HG02798 (cell line): Measurements from ENCODE around the gene SEPHS1.
"Not testable (repeated sequence)": the region's sequence is repeated elsewhere in the genome, so short reads cannot be mapped to it uniquely, and the experiment has no call there.

Experiments
- ATAC-seq: cut with Tn5 transposase; IDR thresholded peaks from one replicate; pipeline ENCODE4 v1.9.1; 2021; ENCODE audit warnings: mild to moderate bottlenecking; ENCODE audit not compliant: unreplicated experiment, poor library complexity

SEPHS1 gene

GRCh38 chr10:13348216-13349017 is at the start of gene SEPHS1:
Gene SEPHS1 (minus strand): TSS chr10:13348293. CDS start chr10:13344950, 3,343 bp downstream.
- ATAC-seq = peak; percentile 68

GRCh38 chr10:13397052-13397451 is 49.0 kb upstream of the SEPHS1 start:
- no peak for ATAC-seq

GRCh38 chr10:13396369-13396768 is 48.3 kb upstream of the SEPHS1 start:
- no peak for ATAC-seq

- no peak for ATAC-seq
Measured at GRCh38 chr10:13395540-13395939, 47.4 kb upstream of the SEPHS1 start.

GRCh38 chr10:13393640-13394039 is 45.5 kb upstream of the SEPHS1 start:
- no peak for ATAC-seq

- ATAC-seq = no peak
Measured at GRCh38 chr10:13392701-13393100, 44.6 kb upstream of the SEPHS1 start.

GRCh38 chr10:13390604-13391522 is 42.8 kb upstream of the SEPHS1 start:
- no peak for ATAC-seq

- no peak for ATAC-seq
Measured at GRCh38 chr10:13388478-13389230, 40.6 kb upstream of the SEPHS1 start.

- ATAC-seq = no peak
Measured at GRCh38 chr10:13386021-13386420, 37.9 kb upstream of the SEPHS1 start.

- no peak for ATAC-seq
Measured at GRCh38 chr10:13383399-13383761, 35.3 kb upstream of the SEPHS1 start.

GRCh38 chr10:13382703-13383398 is 34.8 kb upstream of the SEPHS1 start:
- ATAC-seq = no peak

- not testable (repeated sequence) for ATAC-seq
Measured at GRCh38 chr10:13379061-13379460, 31.0 kb upstream of the SEPHS1 start.

GRCh38 chr10:13376746-13377145 is 28.7 kb upstream of the SEPHS1 start:
- ATAC-seq = no peak

- ATAC-seq = no peak
Measured at GRCh38 chr10:13376297-13376696, 28.2 kb upstream of the SEPHS1 start.

- ATAC-seq = no peak
Measured at GRCh38 chr10:13375791-13376190, 27.7 kb upstream of the SEPHS1 start.

GRCh38 chr10:13373644-13374043 is 25.6 kb upstream of the SEPHS1 start:
- no peak for ATAC-seq

- ATAC-seq = no peak
Measured at GRCh38 chr10:13372524-13372923, 24.4 kb upstream of the SEPHS1 start.

GRCh38 chr10:13371897-13372470 is 23.9 kb upstream of the SEPHS1 start:
- ATAC-seq = peak; percentile 88

- ATAC-seq = no peak
Measured at GRCh38 chr10:13366891-13367290, 18.8 kb upstream of the SEPHS1 start.

- ATAC-seq = no peak
Measured at GRCh38 chr10:13365831-13366230, 17.7 kb upstream of the SEPHS1 start.
